Smooth muscle cell of the brain vasculature (primary cell): ENCODE measurements around the gene GRK1.
"Not testable (repeated sequence)": the region's sequence is repeated elsewhere in the genome, so short reads cannot be mapped to it uniquely, and the experiment has no call there.

Experiments
- DNase-seq: peaks from one replicate; pipeline ENCODE4 v3.0.0-alpha.2; 2012; ENCODE audit warnings: low read depth, low spot score

Gene GRK1

DNA sequence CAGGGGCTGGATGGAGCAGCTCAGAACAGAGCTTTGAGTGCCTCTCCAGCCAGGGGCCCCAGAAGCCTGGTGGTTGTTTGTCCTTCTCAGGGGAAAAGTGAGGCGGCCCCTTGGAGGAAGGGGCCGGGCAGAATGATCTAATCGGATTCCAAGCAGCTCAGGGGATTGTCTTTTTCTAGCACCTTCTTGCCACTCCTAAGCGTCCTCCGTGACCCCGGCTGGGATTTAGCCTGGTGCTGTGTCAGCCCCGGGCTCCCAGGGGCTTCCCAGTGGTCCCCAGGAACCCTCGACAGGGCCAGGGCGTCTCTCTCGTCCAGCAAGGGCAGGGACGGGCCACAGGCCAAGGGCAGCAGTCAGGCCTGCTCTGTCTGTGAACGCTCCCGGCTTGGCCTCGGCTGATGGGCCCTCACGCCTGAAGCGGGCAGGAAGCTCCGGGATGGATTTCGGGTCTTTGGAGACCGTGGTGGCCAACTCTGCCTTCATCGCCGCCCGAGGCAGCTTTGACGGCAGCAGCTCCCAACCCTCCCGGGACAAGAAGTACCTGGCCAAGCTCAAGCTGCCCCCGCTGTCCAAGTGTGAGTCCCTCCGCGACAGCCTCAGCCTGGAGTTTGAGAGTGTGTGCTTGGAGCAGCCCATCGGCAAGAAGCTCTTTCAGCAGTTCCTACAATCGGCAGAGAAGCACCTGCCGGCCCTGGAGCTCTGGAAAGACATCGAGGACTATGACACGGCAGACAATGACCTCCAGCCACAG, at the start of gene GRK1:
TSS of gene GRK1 (plus strand) at position 269 of the 751 bp plus-strand sequence. CDS start at position 437, 168 bp downstream.
- no peak for DNase-seq

DNA sequence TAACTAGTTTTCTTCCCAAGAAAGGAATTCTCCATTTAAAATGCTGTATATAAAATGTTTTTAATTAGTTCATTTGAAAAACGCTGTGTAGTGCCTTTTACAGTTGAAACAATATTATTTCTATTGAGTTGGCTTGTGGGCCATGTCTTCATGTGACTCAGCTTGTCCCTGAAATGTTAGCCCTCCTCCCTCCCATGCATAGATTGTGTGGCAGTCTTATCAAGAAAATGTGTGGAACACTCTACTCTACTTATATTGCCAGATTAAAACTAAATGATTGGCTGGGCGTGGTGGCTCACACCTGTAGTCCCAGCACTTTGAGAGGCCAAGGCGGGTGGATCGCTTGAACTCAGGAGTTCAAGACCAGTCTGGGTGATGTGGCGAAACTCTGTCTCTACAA, 49.1 kb upstream of the GRK1 start:
- DNase-seq = no peak

DNA sequence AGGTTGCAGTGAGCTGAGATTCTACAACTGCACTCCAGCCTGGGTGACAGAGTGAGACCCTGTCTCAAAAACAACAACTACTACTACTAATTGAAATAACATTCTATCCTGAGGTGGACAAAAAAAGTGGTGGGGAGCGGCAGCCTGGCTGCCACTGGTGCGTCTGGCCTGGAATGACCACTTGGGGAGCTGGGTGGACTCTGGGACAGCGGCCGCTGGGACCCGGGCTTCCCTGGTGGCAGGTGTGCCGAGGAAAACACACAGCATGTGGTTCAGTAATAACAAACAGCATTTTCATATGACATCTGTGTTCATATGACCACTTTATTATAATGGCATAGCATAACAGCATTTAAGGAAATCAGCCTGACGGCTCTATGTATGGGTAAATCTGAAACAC, 48.6 kb upstream of the GRK1 start:
- no peak for DNase-seq

DNA sequence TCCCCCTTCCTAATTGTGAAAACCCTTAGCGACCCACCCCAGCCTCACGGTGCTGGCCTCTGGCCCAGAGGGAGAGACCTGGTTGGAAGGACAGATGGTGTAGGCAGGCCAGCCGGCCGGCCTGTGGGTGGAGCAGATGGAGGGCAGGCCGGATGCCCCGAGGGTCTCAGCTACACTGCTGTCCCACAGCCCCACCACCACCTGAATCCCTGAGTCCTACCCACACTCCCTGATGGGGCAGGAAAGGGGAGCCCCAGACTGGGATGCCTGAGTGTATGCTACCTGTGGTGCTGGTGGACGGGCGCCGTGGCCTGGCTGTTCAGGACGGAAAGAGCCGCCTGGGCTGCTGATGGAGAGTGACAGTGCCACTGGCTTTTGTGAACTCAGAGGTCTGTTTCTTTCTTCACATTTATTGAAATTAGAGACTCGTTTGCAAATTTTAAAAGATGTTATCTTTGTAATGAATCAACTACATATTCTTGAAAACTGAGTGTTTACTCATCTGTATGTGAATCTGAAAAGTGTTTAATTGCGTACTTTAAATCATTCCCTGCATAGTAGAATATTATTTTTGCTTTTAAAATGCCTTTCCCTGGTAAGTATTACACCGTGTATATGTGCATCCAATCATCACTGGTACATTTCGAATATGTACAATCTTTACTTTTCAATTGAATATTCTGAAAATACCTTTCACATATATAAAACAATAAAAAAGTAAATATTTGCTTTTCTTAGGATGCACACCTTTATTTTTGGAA, 46.8 kb upstream of the GRK1 start:
- no peak for DNase-seq

DNA sequence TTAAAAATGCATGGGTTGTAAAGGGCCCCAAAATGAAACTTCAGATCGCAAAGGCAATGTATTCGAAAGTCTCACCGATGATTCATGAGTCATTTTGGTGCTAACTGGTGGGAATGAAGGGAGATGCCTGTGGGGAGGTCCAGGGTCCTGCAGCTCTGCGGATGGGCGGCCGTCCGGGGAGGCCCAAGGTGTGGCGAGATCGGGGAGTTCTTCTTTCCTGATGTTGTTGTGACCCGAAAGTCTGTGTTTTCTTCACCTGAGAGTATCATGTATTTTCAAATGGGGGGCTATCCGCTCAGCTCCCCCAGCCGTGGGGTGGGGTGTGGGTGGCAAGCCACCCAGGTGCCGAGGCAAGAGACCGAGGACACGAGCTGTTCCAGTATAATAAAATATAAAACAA, 46.0 kb upstream of the GRK1 start:
- no peak for DNase-seq

DNA sequence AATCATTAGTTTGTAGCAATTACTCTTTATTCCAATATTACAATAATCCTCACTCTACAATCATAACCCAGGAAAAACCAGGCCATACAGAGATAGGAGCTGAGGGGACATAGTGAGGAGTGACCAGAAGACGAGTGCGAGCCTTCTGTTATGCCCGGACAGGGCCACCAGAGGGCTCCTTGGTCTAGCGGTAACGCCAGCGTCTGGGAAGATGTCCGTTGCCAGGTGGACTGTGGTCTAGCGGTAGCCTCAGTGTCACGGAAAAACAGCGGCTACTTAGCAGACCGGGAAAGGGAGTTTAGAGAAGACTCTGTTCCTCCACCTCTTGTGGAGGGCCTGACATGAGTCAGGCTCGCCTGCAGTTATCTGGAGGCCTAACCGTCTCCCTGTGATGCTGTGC, 45.5 kb upstream of the GRK1 start:
- not testable (repeated sequence) for DNase-seq

DNA sequence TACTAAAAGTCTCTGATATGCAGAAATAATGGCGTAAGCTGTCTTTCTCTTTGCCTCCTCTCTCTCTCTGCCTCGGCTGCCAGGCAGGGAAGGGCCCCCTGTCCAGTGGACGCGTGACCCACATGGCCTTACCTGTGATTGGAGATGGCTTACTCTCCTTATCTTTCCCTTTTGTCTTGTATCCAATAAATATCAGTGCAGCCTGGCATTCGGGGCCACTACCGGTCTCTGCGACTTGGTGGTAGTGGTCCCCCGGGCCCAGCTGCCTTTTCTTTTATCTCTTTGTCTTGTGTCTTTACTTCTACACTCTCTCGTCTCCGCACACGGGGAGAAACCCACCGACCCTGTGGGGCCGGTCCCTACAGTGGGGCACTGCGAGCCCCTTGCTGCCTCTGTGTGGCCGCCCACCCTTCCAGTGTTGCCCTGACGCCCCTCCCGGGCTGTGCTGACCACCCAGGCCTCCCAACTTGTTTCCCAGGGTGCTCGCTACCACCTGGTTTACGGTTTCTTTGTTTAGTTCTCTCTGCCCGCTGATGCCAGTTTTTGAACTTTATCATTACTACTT, 45.0 kb upstream of the GRK1 start:
- not testable (repeated sequence) for DNase-seq

DNA sequence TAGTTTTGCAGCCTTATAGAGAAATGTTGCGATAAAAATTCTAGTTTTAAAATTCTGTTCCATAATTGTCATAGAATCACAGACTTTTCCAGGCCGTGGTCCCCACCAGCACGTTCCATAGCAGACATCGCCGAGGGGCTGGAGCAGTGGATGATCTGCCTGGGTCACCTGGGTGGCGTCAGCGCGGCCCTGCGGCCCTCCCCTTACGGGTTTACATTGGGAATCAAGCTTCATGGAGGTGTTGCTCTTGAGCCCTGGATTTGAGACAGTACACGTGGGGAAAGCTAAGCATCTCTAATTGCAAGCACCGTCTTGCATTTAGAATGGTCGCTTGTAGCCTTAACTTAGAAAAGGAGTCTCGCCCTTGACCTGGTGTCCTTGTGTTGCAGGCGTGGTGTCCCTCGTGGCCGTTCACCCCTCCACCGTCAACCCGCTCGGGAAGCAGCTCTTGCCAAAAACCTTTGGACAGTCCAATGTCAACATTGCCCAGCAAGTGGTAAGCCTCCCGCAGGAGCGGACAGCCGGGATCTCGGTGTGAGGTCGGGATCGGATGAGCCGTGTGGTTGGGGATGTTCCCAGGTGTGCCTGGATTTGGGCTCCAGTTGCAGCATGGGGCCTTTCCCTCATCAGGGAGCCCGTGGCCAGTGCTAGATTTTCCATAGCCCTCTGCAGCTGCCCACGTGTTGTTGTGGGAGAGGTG, 44.1 kb upstream of the GRK1 start:
- no peak for DNase-seq

DNA sequence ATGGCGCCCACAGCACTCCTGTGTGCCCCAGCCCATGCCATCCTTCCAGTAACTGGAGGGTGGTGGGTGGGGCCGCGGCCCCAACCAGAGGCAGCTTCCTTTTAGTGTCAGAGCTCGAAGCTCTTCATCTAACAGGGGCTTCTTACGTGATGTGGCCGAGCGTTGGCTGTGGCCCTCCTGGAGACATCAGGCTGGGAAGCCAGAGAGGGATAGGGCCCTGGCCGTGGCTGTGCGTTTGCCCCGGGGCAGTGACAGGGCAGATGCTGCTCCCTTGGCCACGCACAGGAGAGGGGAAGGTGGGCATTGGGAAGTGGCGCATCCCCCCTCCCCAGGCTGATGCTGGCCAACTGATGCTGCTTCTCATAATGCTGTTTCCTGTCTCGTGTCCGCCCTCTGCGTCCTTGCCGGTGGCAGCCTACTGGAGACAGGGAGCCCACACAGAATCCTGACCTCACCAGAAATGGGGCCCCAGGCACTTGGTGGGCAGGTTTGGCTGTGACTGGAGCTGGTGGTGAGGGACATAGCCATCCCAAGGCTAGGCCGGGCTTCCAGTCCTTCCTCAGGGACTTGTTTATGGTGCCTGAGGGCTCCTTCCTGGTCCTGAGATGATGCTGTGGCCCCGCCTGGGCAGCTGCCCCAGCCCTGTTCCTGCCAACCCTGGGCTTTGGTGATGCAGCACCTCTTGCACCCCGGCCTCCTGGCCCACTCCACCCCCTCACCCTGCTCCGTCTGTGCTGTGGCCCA, 43.4 kb upstream of the GRK1 start:
- no peak for DNase-seq

DNA sequence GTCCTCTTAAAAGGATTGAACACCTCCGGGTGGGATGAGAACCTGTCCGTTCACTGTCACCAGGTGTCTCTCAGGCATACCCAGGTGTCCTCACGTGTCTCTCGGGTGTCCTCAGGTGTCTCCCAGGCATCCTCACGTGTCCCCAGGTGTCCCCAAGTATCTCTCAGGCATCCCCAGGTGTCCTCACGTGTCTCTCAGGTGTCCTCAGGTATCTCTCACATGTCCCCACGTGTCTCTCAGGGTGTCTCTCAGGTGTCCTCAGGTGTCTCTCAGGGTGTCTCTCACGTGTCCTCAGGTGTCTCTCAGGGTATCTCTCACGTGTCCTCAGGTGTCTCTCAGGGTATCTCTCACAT, 42.8 kb upstream of the GRK1 start:
- DNase-seq = no peak

DNA sequence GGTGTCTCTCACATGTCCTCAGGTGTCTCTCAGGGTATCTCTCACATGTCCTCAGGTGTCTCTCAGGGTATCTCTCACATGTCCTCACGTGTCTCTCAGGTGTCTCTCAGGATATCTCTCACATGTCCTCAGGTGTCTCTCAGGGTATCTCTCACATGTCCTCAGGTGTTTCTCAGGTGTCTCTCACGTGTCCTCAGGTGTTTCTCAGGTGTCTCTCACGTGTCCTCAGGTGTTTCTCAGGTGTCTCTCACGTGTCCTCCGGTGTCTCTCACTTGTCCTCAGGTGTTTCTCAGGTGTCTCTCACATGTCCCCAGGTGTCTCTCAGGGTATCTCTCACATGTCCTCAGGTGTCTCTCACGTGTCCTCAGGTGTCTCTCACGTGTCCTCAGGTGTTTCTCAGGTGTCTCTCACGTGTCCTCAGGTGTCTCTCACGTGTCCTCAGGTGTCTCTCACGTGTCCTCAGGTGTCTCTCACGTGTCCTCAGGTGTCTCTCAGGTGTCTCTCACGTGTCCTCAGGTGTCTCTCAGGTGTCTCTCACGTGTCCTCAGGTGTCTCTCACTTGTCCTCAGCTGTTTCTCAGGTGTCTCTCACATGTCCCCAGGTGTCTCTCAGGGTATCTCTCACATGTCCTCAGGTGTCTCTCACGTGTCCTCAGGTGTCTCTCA, 42.2 kb upstream of the GRK1 start:
- not testable (repeated sequence) for DNase-seq

DNA sequence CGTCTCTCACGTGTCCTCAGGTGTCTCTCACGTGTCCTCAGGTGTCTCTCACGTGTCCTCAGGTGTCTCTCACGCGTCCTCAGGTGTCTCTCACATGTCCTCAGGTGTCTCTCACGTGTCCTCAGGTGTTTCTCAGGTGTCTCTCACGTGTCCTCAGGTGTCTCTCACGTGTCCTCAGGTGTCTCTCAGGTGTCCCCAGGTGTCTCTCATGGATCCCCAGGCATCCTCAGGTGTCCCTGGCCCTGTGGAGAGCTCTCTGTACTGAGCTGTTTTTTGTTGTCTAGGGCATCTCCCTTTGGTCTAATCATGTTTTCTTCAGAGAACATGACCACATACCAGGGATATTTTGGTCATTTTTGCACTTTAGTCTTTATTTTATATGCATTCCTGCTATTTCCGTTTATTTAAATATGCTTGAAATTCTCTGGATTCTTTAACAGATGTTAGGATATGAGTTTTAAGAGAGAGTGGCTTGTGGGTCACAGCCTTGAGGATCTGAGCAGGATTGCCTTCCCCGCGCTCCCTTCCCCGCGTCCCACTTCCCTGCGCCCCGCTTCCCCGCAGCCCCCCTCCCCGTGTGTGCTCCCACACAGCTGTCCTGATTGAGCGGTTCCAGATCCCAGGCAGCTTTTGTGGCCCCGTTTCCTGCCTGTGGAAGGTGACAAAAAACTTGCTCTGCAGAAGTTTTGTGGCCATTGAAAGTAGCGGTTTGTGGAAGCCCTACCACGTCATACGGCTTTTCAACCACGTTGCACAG, 40.9 kb upstream of the GRK1 start:
- no peak for DNase-seq

DNA sequence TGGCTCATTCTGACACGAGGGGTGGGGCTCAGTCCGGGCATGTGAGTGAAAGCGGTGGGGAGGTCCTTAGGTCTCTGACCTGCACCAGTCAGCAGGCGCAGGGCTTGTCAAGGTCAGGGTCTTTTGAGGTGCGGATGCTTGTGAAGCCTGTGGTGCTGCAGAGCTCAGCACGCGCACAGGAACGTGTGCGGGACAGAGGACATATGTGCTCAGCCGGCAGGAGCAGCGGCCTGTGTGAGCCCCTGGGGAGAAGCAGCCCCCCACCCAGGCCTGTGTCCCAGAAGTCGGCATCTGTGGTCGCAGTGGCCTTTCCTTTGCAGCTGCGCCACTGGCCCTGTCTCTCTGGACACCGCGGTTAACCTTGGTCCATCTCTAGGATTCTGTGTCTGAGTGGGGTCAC, 39.9 kb upstream of the GRK1 start:
- DNase-seq = no peak

DNA sequence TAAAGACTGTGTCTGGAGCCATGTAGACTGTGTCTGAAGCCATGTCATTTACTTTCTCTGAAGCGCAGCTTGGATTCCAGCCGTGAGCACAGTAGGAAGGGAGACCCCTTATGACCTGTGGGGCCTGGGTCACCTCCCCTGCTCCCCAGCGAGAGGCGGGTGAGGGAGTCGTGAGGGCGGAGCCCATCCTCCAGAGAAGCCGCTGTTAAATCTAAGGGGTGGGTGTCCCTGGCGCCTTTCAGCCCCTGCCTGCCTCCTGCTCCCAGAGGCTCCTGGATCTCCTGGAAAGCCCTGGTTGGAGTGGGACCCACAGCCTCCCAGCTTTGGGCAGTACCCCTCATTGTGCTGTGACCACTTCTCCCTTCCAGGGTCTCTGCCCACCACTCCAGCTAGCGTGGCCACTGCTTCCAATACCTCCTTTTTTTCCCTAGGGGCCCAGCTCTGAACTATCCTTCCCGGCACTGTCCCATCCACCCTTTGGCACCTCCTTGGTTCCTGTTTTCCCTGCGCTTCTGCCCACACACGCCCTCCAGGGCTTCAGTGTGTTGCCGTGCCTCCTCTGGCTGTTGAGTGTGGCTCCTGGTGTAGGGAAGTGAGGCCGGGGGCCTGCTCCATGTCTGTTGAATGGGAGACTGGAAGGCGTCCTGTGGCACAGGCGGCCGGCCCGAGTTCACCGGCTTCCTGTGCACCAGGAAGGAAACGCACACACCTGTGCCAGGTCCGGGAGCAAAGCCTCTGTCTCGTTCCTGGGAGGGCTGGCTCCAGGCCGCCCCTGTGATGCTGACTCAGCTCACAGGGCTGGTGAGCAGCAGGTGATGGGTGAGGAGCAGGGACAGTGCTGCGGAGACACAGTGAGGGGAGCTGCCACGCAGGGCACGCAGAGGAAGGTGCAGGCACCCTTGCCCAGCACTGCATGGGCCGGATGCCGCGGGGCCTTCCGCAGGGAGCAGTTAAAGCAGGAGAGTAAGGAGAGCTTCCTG, 38.4 kb upstream of the GRK1 start:
- DNase-seq = no peak

DNA sequence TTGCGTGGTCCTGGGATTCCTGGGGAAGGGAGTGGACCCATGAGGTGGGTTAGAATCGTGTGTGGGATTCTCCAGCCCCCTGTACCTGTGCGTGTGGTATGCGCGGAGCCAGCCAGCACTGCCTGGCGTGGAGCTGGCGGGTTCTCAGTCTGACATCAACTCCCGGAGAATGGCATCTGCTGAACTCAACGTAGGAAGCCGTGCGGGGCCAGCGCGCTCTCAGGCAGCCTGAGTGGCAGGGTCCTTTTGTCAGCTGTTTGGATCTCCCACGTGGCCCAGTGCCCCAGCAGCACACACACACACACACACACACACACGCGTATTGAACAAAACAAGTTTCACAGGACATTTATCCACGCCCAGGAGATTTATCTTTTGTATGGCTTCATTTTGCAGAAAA, 37.2 kb upstream of the GRK1 start:
- no peak for DNase-seq

DNA sequence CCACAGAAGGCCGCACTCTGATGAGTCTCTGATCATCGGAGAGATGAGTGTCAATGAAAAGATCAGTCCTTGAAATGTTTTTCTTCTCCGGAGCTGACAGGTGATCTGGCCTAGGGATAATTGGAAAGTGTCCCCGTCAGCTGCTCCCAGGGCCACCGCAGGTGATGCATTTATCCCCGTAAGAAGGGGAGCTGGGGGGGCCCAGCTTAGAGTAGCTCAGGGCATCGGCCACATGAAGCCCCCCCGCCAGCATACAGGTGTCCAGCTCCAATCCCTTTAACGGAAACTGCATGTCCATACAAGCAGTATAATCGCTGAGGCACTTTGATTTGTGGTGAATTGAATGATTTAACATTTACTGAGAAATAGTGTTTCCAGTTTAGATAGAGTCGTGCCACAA, 36.7 kb upstream of the GRK1 start:
- no peak for DNase-seq

DNA sequence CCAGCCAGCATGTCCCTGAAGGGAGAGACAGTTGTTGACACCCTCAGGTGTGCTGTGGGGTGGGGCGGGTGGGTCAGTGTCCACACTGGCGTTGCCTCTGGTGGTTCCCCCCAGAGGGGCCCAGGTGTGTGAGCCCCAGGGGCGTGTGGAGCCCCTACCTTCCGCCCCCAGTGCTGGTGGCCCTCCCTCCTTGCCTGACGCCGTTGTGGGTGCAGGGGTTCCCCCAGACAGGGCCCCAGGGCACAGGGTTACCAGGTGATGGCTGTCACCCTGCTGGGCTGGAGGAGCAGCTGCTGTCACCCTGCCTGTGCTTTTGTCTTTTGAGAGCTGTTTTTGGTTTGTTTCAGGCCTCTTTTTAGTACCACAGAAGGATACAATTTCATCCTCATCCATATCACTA, 36.2 kb upstream of the GRK1 start:
- DNase-seq = no peak

DNA sequence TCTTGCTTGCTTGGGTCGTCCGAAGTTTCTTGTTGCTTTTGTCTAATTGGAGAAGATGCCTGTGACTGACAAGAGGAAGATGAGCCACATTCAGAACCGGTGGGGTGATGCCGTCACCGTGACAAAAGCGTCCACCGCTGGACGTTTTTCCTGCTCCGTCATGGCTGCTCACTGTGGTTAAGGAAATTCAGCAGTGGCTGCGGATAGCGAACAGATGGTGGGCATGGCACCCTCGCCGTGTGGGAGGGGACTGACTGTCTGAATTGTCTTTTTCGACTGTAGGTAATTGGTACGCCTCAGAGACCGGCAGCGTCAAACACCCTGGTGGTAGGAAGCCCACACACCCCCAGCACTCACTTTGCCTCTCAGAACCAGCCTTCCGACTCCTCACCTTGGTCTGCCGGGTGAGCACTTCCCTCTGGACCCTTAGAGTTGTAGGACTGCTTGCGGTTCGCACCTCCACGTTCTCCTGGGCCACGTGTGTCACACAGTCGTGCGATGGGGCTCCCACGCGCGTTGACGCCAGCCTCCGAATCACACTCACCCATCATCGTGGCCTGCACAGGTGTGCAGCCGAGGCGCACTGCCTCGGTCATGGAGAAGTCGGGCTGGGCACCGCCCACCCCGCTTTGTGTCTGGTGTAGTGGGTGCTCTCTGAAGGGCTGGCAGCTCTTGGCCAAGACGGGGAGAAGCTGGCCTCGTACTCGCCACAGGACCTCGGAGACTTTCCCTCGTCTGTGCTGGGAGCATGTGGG, 35.5 kb upstream of the GRK1 start:
- DNase-seq = no peak
